GM21526 (cell line): ENCODE measurements around the gene RAB33B.

Experiments
- ATAC-seq: cut with Tn5 transposase; IDR thresholded peaks from one replicate; pipeline ENCODE4 v1.9.1; 2021; ENCODE audit warnings: moderate library complexity; ENCODE audit not compliant: unreplicated experiment, low FRiP score

The RAB33B gene

GRCh38 chr4:139503622-139504166 is 49.8 kb downstream of the RAB33B start:
- ATAC-seq = no peak

DNA sequence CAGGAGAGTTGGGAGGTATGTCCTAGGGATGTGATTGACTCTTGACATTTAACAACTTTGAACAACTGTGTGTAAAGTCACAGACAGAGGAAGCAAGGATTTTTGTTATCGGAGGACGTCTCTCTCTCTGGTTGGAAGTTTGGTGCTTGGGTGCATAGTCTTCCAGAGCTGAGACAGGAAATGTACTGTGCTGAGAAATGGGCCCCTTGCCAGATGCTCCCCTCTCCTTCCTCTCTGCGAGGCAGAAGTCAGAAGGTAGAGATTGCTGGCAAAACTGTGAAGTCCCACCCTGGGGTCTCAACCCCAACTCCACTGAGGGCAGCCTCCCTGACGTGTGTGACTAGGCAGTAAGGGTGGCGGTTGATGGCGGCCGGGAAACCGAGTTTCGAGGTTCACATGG is 52.9 kb downstream of the RAB33B start:
- ATAC-seq = no peak

DNA sequence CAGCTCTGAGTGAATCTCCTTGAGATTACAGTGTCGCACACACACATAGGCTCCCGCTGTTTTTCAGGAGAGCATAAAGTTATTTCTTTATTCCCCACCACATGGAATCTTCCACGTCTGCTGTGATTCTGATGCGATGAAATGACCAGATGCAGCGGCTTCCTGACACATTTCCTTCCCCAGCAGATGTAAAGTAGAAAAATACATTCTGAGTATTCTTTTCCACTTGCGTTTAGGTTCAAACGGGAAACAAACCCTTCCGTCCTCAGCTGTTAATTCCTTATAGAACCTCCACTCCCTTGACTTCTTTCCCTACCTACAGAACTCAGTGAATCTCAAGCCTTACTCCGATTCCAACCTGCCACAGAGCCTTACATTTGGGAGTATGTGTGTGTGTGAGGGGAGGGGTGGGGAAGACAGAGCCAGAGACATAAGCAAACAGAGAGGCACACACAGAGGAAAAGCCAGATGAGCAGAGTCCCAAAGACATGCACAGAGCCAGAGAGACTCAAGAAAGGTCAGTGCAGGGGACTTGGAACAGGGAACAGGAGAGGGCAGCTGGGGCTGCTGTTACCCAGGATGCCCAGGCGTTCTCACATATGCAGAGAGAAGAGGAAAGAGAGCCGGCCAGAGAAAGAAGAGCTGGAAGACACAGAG is 54.8 kb downstream of the RAB33B start:
- no peak for ATAC-seq

DNA sequence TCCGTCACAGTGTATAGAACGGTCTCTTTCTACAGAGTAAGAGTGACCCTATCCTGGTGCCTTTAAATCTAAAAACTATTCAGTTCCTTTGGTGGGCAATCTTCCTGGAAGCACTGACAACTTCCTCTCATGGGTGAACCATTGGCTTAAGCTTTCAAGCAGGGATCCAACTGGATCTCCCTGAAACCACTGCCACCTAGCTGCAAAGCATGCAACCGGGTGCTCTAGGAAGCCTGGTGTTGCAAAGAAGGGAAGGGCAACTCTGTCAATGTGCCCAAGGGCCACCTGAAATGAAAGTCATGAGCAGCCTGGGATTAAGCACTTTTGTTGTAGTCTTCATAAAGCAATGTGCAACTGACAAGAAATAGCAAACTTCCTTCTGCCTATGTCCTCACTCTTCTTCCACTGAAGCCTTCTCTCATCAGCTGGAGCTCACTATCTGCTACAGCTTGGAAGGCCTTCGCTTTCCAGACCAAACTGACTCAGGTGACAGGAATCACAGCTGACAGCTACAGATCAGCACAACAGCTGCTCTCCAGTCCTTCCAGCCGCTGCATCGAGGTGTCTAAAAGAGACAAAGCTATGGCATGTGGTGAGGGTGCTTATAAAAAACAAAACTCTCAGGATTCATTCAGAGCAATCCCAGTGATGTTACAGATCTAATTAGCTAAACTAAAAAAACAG is 55.9 kb downstream of the RAB33B start:
- no peak for ATAC-seq

- no peak for ATAC-seq
Observed at GRCh38 chr4:139511320-139511719, 57.4 kb downstream of the RAB33B start.

DNA sequence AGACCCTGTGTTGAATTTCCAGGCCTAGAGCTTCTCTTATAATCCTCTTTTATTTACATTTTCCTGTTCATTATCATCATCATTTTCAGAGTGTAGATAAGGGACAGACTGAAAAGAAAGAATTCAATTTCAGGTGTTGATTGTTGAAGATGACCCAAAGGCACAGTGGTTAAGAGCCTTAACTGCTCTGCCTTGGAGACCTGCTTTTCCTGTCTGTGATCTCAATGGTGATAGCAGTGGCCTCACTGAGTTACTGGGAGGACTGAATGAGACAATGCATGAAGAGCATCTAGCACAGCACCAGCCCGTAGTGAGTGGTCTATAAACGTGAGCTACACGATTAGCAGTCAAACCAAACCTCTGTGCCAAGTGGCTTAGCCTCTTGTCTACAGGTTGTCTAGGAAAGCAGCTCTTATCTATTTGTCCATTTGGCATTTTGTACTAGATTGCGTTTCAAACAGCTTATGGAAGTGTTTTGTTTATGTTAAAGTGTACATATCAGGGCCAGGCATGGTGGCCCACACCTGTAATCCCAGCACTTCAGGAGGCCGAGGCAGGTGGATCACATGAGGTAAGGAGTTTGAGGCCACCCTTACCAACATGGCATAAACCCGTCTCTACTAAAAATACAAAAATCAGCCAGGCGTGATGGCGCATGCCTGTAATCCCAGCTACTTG is 60.6 kb downstream of the RAB33B start:
- no peak for ATAC-seq

- no peak for ATAC-seq
Observed at GRCh38 chr4:139515531-139515958, 61.6 kb downstream of the RAB33B start.

- ATAC-seq = no peak
Observed at GRCh38 chr4:139521754-139522401, 68.0 kb downstream of the RAB33B start.

- no peak for ATAC-seq
Observed at GRCh38 chr4:139522457-139522856, 68.5 kb downstream of the RAB33B start.

GRCh38 chr4:139523076-139523475 is 69.2 kb downstream of the RAB33B start:
- no peak for ATAC-seq

DNA sequence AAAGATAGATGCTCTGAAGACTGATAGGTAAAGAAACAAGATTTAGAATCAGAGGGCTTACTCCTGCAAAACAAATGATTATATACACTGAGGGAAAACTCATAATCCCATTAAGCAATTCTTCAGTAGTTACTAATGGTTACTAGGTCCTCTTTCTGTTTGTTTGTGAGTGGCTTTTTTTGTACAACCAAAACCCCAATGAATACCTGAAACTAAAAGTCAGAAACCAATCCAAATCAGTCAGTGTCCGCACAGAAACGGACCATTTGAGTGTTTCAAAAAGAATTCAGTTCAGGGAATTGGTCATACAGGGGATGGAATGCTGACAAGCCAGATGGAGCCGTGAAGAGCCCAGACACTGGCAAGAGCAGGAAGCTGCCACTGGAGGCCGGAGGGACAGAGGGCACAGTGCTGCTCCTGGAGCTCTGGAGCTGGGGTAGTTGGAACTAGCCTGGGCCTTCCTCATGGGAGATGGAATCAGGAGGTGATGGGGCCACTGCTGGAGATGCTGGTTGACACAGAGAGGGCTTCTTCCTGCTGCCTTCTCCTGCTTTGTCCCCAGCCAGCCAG is 70.2 kb downstream of the RAB33B start:
- ATAC-seq = no peak

DNA sequence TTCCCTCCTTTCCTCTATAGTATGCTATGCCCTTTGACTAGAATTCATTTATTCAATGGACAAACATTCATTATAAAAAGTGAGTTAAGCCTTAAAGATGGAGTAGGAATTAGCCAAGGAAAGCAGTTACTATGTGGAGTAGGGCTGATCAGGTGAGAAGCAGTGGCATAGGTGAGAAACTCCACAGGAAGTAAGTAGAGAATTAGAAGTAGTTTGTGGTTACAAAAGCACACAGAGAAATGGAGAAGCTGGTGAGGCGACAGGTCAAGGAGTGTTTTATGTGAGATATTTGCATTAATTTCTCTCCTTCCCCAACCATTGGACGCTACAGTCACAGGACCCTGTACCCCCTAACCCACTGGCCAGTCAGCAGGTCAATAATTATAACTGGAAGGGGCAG is 71.5 kb downstream of the RAB33B start:
- peak; percentile 52 for ATAC-seq
